ENCODE measurements around the gene MRPL32.
"Not testable (repeated sequence)": the region's sequence is repeated elsewhere in the genome, so short reads cannot be mapped to it uniquely, and the experiment has no call there.

MRPL32 gene

DNA sequence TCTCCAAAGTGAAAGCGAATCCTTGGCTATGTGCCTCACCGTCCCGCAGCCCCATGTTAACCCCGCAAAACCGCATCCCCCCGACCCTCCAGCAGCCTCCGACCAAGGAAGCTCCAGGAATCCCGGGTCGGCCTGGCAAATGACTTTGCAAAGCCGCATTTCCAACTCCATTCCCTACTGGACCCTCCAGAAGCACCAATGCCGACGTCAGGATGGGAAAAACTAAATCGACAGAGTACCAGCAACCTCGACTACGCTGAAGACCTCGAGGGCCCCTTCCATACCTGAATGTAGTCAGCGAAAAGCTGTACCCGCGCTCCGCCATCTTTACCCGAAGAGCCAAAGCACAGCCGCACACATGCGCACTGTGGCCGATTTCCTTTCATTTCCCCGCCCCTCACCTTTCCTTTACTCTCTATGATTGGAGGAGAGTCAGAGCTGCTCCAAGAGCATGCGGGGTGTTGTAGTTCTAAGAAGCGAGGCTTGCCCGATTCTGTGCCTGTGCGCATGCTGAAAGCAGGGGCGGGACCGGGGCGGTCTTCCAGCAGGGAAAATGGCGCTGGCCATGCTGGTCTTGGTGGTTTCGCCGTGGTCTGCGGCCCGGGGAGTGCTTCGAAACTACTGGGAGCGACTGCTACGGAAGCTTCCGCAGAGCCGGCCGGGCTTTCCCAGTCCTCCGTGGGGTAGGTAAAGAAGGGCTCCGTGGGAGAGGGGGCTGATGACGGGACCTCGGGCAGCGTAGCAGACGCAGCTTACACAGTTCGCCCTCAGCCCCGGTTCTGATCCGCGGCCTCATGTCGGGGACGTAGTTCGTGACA is at the start of gene MRPL32, which contains the start of gene PSMA2:
Gene MRPL32, plus strand, starts transcription at position 543 of the 818 bp plus-strand sequence. Its CDS starts 11 bp downstream, at position 554.
Gene PSMA2, minus strand, starts transcription at position 341 of the 818 bp plus-strand sequence. Its CDS starts 16 bp downstream, at position 325.
- peak; percentile 95 for DNase-seq

DNA sequence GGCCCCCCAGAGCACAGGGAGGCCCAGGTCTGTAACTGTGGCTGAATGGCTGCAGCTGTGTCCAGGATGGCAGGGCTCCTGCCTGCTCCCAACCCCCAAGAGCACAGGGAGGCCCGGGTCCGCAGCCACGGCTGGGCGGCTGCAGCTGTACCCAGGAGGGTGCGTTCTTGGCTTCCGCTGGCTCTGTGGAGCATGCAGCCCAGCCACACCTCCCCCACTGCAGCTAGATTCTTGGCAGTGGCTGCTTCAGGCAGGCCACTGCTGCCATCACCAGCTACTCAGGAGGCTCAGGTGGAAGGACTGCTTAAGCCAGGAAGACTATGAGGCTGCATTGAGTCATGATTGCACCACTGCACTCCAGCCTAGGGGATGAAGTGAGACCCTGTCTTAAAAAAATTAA is 48.2 kb upstream of the MRPL32 start:
- peak; percentile 22 for DNase-seq

DNA sequence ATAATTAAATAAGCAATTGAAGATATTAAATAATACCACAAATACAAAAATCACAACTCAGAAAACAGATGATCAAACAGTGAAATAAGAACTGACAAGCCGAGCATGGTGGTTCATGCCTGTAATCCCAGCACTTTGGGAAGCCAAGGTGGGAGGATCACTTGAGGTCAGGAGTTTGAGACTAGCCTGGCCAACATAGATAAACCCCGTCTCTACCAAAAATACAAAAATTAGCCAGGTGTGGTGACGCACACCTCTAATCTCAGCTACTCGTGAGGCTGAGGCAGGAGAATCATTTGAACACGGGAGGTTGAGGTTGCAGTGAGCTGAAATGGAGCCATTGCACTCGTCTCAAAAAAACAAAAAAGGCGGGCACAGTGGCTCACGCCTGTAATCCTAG is 47.0 kb upstream of the MRPL32 start:
- DNase-seq, result not testable (repeated sequence)

DNA sequence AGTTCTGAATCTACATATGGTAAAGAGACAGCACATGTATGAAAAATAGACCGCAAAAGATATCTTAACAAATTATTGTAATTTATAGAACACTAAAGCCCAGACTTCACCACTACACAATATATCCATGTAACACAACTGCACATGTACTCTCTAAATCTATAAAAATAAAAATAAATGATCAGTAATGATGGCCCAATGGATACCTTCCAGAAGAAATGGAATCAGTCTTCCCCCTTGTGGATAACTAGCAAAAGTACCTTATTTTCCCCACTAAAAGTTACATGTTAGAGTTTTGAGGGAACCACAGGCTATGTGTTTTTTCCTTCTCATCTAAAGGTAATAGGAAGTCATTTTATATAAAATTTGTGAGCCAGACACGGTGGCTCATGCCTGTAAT is 46.0 kb upstream of the MRPL32 start:
- DNase-seq, result no peak

DNA sequence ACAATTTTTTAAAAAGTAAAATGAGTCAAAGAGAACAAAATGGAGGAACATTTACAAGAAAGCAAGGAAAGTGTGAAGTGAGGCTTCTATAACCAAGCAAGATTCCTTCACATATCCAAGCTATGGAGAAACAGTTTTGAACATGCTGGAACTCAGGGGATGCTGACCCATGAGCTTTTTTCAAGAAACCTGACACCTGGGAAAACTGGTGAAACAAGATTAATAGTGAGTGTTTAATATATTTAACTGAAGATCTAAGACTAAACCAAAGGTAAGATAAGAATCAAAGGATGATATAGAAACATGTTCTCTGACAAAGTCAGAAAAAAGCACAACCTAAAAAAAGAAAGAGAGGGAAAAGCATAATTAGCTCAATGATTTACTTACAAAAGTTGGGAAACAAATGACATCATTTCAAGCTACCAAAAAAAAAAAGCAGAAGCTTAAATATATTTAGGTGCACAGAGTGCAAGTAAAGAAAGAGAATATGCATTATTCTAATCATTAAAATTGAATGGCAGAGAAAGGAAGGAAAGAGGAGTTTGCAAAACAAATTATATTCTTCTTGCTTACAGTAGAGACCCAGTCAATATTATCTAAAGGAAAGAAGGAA is 45.2 kb upstream of the MRPL32 start:
- no peak for DNase-seq

DNA sequence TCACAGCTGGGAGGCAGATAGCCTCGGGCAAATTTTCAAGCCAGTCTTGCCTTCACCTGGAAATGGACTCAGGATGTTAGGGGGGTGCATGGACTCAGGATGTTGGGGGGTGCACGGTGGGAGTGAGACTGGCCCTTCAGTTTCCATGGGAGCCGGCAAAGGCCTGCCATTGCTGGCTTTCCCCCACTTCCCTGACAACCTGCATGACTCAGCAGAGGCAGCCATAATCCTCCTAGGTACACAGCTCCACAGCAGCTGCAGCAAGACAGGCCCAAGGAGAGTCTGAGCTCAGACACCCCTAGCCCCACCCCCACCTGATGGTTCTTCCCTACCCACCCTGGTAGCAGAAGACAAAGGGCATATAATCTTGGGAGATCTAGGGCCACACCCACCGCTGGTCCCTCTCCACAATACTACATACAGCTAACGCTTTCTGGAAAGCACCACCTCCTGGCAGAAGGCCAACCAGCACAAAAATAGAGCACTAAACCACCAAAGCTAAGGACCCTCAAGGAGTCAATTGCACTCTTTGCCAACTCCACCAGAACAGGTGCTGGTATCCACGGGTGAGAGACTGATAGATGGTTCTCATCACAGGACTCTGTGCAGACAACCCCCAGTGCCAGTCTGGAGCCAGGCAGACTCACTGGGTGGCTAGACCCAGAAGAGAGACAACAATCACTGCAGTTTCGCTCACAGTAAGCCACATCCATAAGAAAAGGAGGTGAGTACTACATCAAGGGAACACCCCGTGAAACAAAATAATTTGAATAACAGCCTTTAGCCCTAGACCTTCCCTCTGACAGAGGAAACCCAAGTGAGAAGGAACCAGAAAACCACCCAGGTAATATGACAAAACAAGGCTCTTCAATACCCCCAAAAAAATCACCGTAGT is 38.6 kb upstream of the MRPL32 start:
- peak; percentile 74 for DNase-seq

DNA sequence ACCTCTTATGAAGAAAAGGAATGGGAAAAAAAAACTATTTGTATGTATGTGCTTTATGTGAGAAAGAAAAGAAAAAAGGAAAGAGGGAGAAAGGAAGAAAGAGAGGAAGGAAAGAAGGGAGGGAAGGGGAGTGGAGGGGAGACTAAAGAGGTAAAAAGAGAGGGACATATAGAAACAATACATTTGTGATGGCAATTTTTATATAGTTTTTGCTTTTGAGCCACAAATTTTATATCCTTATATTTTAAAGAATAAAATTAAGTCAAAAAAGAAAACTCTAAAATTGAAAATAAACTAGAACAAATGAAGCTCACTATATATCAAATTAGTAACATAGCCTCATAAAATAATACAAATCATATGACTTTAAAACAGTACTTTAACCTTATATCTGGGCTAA is 31.3 kb upstream of the MRPL32 start:
- no peak for DNase-seq

DNA sequence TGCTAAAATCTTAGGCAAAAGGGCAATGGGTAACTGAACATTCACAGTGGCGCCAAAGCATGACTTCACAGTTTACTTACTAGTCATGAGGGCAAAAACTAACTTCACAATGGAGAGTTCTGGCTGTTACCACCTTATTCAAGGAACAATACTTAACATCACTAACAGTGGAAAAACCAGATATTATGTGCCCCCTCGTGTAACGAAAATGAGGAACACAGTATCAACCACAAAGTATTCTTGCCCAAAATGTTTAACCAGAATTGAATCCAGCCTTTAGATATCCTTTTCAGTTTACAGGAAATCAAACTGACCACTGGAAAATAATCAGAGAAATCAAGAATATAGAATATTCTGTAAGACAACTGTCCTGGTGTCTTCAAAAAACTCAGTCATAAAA is 29.8 kb upstream of the MRPL32 start:
- no peak for DNase-seq

DNA sequence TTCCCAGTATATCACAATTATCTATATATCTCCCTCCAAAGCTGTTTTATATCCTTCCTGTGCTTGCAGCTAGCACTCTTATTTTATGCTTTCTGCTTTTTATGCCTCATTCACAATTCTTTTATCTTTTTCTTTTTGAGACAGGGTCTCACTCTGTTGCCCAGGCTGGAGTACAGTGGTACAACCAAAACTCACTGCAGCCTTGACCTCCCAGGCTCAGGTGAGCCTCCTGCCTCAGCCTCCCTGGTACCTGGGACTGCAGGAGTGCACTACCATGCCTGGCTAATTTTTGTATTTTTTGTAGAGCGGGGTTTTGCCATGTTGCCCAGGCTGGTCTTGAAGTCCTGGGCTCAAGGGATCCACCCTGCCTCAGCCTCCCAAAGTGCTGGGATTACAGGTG is 26.0 kb upstream of the MRPL32 start:
- no peak for DNase-seq

DNA sequence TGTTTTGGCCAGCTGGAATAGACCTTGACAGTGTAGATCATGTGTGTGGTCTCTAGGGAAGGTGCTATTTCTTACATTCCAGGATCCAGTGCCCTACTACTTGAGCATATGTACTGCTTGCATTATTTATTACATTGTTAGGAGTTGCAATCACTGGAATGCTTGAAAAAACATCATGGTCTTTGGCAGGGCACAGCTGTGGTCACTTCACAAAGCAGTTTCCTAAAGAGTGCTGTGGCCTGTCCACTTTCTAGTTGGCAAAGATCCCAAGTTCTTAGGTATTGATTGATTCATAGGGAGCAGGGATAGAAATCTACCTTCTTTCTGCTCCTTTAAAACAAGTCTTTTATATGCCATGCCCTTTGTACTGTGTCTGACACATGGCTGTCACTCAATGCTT is 24.9 kb upstream of the MRPL32 start:
- DNase-seq, result no peak

DNA sequence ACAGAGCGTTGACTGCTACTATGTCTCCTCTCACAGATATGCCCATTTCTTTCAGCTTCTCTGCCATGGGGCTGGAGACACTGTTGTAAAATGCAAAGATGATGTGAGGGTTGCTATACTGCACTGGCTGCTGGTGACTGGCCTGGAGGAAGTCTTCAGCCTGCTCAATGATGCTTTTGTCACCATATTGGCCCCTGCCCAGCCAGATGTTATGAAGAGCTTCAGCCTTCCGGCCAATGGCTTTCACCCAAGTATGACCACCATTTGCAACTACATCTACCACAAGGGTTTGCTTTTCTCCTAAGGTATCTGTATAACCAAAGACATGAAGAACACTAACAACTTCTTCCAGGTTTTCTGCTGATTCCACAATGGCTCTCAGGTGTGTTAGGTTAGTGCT is 21.9 kb upstream of the MRPL32 start:
- DNase-seq, result no peak

DNA sequence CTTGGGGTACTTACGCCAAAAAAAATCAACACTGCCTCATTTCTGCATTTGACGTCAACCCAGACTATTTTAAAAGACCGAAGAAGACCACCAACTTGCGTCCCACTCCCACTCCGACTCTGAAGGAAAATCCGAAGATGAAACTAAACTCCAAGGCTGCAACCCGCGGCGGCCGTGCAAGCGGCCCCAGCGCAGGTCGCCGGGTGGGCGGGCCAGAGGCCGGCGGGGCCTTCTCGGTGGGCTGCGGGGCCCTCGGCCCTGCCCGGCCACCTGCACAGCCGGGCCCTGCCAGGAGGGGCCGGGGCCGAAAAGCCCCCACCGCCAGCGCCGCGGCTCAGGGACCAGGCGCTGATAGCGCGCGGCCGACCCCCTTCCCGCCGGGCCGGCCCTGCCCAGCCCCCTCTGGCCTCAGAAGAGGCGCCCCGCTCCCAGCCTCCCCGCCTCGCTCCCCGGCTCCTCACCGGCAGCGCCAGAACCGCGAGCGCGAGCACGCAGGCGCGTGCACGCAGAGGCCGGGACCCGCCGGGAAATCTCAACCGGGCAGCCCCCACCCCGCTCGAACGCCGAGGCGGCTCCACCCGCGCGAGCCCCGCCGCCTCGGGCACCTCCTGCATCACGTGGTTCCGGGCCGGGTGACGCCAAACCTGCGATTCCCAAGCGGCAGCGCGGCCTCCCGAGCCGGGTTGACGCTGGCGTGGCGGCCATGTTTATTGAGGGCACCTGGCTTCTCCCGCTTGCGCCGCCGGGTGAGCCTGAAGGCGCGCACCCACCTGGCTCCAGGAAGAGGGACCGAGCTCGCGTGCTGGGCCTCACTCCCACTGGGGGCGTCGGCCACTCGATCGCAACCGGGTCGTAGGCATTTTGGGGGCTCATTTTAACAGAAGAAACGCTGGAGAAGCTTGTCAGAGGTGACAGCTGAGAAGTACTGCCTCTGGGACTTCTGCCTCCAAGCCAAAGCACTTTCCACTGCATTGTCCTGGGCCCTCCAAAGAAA is 20.4 kb upstream of the MRPL32 start, which contains the start of gene C7orf25:
Gene C7orf25, minus strand, starts transcription at position 617 of the 994 bp plus-strand sequence. CDS start 1,170 bp downstream, outside the sequence.
- DNase-seq, result peak; percentile 79

DNA sequence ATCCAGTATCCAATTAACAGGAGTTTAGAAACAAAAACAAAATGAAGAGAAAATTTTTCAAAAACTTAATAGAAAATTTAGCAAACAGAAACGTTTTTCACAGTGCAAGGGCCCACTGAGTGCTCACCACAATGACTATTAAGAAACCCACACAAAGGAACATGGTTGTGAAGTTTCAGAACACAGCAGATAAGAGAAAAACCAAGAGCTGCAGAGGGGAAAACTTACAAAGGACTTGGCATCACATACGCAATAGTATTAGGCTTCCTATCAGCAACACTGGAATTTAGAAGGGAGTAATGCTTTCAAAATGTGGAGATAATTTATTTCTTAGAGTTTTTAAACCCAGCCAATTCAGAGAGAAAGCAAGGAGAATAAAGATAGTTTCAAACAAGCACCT is 18.6 kb upstream of the MRPL32 start:
- DNase-seq, result no peak

DNA sequence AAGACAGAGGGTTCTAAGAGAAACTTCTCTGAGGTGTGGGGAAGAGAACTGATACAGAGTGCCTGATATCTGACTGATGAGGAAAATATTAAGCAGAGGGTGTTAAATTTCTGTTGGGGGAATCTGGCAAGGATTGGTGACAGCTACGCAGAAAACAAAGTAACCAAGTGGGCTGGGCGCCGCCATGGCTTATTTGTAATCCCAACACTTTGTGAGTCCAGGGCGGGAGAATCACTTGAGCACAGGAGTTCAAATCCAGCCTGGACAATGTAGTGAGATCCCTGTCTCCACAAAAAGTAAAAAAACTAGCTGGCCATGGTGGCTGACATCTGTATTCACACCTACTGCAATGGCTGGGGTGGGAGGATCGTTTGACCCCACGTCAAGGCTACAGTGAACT is 18.2 kb upstream of the MRPL32 start:
- no peak for DNase-seq

DNA sequence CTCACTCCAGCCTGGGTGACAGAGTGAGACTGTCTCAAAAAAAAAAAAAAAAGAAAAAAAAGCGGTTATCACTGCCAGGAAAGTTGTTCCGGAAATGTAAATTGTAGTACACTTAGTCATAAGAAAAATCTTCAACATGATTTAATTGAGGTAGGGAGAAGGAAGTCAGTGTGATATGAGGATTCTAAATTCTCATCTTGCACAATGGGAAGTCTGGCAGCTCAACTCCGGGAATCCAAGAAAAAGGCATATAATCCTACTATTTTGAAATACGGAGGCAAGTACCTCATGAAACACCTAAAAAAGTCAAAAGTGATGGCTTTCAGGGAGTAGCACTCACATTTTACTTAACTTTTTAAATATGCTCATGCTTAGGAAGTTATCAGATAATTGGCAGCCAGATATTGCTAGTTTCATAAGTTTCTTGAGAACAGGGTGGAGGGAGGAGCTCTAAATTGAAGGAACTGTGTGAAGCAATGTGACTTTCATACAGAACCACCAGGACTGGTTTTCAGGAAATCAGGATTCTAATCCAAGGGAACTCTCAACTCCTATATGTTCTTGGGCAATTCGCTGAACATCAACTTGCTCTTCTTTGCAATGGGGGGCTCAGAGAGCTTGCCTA is 17.6 kb upstream of the MRPL32 start:
- DNase-seq, result no peak

DNA sequence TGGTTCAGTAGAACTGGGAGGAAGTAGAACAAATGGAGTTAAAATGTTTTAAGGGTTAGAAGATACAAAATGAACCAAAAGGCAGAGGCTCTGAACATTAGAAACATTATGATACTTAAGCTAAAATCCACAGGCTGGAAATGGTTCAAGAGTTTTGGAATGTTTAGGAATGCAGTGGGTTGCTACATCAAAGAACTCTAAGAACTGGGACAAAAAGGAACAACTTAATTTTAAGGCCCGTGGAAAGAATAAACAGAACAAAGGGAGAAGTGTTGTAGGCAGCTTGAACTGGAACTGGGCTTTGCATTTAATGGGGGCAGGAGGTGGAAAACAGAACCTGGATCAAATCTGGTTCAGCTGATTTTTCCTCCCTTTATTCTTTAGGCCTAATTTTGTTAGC is 16.8 kb upstream of the MRPL32 start:
- no peak for DNase-seq

DNA sequence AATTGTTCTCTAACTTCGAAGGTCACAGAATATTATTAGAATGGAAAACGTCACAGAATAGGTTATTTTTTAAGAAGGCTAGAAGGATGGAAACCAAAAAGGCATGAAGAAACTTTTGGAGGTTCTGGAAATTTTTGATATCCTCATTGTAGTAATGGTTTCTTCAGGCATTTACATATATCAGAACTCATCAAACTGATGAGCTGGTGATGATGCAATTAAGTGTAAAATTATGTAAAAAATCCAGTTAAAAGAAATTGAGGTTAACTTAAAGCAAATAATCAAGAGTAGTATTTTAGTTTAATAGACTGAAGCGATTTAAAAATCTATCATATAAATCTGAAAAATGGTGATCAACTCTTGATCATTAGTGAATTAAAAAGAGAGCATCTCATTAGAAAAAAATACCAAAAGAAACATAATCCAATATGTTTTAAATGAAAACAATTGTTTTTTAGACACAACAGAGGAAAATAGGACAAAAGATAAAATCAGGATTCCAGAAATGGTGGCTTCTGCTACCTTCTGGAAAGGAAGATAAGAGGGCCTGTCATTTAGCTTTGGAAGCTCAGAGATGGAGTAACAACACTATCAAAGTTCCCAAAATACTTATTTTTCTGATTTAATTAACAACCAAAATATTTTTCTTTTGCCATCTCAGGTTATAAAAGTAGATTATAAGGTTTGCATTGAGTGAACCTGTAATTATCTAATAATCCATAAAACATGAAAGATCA is 10.0 kb upstream of the MRPL32 start:
- DNase-seq, result no peak

DNA sequence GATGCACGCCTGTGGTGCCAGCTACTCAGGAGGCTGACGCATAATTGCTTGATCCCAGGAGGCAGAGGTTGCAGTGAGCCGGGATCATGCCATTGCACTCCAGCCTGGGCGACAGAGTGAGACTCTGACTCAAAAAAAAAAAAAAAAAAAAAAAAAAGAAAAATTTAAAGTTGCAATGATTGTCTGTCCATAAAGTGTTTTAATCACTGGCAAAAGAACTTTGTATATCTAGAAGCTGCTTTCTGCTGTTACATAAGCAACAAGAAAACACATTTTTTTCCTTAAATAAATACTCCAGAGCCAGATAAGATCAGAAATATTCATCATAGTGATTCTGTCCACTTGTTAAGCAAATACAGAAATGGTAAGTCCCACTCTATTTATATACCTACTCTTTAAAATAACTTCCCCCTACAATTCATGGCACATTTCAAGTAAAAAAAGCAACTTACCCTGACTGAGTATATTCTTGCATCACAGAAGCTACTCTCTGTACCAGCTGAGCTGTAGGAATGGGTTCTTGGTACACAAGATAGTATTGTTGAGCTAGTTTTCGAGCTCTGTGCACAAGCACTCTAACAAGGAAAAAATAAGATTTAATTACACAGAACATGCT is 7.8 kb upstream of the MRPL32 start:
- DNase-seq, result no peak

DNA sequence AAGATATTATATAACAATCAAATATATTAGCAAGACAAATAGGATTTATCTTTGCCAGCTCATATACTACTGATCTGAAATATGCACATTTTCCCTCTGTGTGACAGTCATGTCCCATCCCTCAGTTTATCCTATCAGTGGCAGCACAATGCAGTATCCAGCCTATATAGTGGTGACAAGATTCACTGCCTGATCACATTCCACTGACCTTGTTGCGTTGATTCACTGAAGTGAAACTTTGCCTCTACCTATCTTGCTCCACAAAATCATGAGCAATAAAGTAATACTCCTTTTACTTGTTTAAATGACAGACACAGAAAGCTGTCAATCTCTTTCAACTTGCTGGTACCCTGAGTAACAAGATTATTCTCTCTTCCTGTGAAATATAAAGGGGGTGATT is 6.5 kb upstream of the MRPL32 start:
- DNase-seq, result no peak

DNA sequence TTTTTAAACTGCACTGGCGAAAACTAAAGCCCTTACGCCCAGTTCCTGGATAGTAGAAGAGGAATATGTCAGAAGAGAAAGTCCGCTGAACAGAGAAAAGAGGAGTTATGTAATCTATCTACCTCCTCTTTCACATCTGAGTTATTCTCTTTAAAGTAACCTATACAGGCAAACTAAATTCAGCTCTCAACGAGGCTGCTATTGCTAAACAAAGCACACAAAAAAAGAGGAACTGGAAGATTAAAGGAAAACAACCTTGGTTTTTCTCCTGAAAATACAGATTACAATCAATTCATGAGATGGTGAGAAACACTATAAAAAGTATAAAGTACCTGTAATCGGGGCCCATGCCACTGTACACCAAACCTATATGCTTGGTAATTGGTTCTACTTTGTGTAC is 6.0 kb upstream of the MRPL32 start:
- DNase-seq, result no peak
